Spleen (tissue), 7 donors: Measurements from ENCODE around the gene AHNAK2.

Source experiments
- POLR2A ChIP-seq, 3 donors: fragments of 450-650 bp; IDR thresholded peaks; one replicate each; pipeline ENCODE4 v1.5.1; 2017; ENCODE audit warnings: antibody characterized with exemption in 3 of 3, mild to moderate bottlenecking in 1 of 3
- POLR2AphosphoS5 ChIP-seq, 3 donors: sonication (generic); formaldehyde crosslinking; IDR thresholded peaks; one replicate each; pipeline ENCODE4 v1.5.1; 2017; ENCODE audit warnings: antibody characterized with exemption in 3 of 3
- TF ChIP-seq, protein P1 (sequence below), 11 experiments: fragments of 200-600 bp in 7 of 11; fragments of 450-650 bp in 4 of 11; sonication (generic) in 4 of 11; IDR thresholded peaks in 8 of 11; conservative IDR thresholded peaks in 3 of 11; 1 replicate in 7 of 11; 2 replicates in 4 of 11; pipeline versions ENCODE4 v1.4.0 to v1.8.0; 2016 to 2021; ENCODE audit warnings: antibody characterized with exemption in 11 of 11, inconsistent platforms in 4 of 11, mild to moderate bottlenecking in 1 of 11
- donor health status: DM: no; HTN: no; CAD: no; lungs with moderate emphysema.
- donor health status: DM: no; HTN: no; CAD: no.
- donor health status: DM: no; HTN: no; CAD: no.

- TF ChIP-seq, protein P1, sequence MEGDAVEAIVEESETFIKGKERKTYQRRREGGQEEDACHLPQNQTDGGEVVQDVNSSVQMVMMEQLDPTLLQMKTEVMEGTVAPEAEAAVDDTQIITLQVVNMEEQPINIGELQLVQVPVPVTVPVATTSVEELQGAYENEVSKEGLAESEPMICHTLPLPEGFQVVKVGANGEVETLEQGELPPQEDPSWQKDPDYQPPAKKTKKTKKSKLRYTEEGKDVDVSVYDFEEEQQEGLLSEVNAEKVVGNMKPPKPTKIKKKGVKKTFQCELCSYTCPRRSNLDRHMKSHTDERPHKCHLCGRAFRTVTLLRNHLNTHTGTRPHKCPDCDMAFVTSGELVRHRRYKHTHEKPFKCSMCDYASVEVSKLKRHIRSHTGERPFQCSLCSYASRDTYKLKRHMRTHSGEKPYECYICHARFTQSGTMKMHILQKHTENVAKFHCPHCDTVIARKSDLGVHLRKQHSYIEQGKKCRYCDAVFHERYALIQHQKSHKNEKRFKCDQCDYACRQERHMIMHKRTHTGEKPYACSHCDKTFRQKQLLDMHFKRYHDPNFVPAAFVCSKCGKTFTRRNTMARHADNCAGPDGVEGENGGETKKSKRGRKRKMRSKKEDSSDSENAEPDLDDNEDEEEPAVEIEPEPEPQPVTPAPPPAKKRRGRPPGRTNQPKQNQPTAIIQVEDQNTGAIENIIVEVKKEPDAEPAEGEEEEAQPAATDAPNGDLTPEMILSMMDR (IDR thresholded peaks at IDR 0.05 in 8 of 11, conservative IDR thresholded peaks at IDR 0.05 in 3 of 11): no peak
- TF ChIP-seq POLR2A (IDR thresholded peaks at IDR 0.05) (no peak), POLR2AphosphoS5 (IDR thresholded peaks at IDR 0.05) (no peak)
Observed at GRCh38 chr14:105022276-105022670, 44.1 kb upstream of the AHNAK2 start.
